KBM-7 (cell line): ENCODE measurements around the gene TMEM238.
"Not testable (repeated sequence)": the region's sequence is repeated elsewhere in the genome, so short reads cannot be mapped to it uniquely, and the experiment has no call there.

Experiments used
- DNase-seq: peaks from one replicate; pipeline ENCODE4 v3.0.0-alpha.2; 2015
- in situ Hi-C: fragments of 300-500 bp; cut with MboI; formaldehyde crosslinking; loops from 2 replicates; pipeline ENCODE4 v1.14.3; 2020; ENCODE audit warnings: low sequenced_read_pairs, low pct_unique_long_range_greater_than_20kb, mixed read lengths

The TMEM238 gene

DNA sequence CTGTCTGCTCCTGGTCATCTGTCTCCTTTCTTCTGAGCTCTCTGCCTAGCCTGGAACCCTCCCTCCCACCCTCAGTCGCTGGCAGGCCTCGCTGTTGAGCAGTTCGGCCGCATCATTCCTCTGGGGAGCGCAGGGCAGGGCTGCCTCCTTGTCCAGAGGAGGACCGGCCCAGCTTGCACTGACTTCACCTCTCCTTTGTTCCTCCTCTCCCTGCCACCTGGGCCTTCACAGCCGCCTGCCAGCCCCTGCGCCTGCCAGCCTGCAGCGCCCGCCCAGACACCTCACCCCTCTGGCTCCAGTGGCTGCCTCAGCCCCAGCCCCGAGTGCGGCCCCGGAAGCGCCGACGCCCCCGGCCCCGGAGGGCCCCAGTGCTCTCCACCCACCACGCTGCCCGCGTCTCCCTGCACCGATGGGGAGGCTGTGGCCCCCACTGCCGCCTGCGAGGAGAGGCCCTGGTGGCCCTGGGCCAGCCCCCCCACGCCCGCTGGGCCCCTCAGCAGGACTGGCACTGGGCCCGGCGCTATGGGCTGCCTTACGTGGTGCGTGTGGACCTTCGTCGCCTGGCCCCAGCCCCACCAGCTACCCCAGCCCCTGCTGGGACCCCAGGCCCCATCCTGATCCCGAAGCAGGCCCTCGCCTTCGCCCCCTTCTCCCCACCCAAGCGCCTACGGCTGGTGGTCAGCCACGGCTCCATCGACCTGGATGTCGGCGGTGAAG, 37.2 kb downstream of the TMEM238 start:
- DNase-seq: no peak
- in situ Hi-C loops: no loop called here

DNA sequence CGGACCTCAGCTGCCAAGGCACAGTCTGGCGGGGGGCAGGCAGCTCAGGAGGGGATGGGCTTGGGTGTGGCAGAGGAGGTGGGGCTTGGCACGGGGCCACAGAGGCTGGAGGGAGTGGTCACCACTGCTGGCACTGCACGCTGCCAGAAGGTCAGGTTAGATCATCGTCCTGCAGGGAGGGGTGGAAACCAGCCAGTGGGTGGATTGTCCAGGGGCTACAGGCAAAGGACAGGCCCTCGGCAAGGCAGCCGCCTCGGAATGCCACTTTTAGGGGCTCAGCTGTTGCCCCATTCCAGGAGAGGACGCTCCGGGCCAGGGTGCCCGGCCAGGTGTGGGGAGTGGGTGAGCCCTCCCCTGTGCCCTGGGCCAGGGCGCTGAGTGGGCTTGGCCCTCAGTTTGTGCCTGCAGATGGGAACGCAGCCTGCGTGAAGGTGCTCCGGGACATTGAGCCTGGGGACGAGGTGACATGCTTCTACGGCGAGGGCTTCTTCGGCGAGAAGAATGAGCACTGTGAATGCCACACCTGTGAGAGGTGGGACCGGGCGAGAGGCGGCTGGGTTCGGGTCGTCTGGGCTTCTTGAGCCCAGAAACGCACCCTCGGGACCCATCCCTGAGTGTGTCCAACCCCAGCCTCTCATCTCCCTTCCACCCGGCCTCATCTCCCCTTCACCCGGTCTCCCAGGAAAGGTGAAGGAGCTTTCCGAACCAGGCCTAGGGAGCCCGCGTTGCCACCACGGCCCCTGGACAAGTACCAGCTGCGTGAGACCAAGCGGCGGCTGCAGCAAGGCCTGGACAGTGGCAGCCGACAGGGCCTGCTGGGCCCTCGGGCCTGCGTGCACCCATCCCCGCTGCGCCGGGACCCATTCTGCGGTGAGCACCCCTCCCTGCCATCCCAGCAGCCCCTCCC, 38.0 kb downstream of the TMEM238 start:
- in situ Hi-C loops: no loop called here
- DNase-seq: no peak

DNA sequence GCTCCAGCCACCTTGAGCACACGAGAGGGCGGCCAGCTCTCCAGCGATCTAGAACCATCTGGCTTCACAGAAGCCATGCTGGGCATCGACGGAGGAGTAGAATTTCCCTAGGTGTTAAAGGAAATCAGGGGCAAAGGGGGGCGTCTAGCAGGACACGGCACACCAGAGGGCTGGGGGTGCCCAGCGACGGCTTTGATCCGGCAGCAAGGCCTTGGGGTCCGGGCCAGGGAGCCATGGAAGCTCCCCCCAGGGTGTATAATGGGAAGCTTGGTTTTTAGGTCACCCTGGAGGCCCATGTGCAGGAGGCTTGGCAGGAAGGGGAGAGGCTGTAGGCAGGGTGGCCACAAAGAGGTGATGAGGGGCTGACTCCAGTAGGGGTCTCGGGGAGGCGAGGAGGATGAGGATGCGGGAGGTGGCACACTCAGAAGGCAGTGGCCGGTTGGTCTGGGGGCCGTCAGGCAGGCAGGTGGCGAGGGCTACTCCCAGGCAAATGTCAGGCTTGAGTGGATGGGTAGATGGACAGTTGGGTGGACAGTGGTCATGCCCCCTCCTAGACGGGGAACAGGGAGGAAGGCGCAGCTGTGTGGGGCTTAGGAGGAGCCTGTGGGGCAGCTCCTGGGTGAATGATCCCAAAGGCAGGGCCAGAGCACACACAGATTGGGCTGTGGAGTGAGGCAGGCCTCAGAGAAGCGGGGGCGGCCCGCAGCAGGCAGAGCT, 38.8 kb downstream of the TMEM238 start:
- no peak for DNase-seq
- in situ Hi-C loops: no loop called here

DNA sequence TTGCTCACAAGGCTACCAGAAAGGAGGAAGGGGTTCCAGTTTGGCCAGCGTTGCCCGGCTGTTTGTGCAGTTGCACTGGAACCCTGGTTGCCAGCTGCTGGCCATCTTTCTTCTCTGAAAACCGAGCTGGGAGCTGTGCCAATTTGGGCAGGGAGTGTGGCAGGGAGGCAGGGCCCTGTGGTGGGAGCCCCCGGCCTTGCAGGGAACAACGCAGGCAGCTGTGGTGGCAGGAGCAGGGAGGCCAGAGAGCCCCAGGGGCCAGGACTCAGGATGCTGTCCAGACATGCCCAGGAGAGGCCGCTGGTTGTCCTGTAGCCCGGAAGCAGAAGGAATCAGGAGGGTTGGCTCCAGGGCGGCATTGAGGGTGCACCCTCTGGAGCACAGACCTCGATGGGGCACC, 39.6 kb downstream of the TMEM238 start:
- in situ Hi-C loops: no loop called here
- DNase-seq: no peak

DNA sequence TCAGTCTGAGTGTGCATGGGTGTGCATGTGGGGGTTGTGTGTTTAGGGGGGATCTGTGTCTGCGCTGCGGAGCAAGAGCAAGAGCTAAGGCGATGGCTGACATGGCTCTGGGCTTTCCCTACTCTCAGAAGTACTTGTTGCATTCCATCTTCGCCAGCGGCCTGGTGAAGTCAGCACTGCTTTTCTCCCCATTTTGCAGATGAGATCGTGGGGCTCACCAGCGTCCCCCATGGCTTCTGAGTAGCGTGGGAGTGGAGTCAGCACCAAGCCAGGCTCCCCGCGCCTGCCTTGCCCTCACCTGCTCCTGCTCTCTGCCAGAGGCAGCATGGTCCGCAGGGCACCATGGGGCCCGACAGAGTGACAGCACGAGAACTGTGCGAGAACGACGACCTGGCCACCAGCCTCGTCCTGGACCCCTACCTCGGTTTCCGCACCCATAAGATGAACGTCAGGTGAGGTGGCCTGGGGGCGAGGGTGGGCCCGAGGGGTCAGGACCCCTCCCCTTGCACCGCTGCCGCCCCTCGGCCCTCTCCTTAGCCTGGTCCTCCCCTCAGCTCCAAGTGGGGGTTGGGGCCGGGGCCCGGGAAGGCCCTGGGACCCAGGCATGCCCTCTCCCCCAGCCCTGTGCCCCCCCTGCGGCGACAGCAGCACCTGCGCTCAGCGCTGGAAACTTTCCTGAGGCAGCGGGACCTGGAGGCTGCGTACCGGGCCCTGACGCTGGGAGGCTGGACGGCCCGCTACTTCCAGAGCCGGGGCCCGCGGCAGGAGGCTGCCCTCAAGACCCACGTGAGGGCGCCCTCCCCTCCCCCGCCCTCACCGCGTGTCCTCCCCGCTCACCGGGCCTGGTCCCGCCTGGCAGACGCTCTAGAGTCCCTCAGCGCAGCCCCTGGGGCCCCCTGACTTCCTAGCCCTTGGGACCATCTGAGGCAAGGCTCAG, 42.2 kb downstream of the TMEM238 start:
- in situ Hi-C loops: no loop called here
- DNase-seq: no peak

DNA sequence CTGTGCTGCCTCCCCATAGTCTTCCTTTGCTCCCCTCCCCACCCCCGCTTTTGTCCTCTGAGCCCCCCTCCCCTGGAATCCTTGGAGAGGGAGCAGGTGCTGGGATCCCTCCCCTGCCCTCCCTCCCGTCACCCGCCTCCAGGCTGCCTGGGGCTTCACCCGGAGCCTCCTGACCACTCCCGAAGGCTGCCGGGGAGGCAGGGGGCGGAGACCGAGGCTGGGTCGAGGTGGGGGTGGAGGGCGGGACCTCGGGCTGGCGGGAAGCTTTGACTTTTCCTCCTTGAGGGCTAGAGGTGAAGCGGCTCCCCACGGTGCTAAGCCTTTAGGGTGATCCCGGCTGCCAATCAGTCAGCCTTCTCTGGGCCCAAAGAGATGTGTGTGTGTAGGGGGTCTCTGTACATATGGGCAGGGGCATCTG, 42.9 kb downstream of the TMEM238 start:
- in situ Hi-C loops: no loop called here
- DNase-seq: peak; percentile 35

DNA sequence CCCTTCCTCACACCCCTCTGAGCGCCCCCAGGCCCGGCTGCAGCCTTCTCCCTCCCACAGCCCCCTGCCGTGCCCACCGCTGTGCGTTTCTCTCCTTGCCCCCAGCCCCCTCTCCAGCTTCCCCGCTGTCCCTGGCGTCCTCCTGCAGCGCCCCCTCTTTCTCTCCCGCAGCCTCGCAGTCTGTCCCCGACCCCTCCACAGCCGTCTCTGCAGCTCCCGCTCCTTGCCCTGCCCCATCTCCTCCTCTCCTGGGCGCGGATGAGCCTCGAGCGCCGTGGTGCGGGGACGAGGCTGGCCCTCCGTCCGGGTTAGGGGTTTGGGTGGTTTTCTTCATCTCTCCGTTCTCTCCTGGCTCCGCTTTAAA, 43.3 kb downstream of the TMEM238 start:
- in situ Hi-C loops: no loop called here
- DNase-seq: peak; percentile 22

DNA sequence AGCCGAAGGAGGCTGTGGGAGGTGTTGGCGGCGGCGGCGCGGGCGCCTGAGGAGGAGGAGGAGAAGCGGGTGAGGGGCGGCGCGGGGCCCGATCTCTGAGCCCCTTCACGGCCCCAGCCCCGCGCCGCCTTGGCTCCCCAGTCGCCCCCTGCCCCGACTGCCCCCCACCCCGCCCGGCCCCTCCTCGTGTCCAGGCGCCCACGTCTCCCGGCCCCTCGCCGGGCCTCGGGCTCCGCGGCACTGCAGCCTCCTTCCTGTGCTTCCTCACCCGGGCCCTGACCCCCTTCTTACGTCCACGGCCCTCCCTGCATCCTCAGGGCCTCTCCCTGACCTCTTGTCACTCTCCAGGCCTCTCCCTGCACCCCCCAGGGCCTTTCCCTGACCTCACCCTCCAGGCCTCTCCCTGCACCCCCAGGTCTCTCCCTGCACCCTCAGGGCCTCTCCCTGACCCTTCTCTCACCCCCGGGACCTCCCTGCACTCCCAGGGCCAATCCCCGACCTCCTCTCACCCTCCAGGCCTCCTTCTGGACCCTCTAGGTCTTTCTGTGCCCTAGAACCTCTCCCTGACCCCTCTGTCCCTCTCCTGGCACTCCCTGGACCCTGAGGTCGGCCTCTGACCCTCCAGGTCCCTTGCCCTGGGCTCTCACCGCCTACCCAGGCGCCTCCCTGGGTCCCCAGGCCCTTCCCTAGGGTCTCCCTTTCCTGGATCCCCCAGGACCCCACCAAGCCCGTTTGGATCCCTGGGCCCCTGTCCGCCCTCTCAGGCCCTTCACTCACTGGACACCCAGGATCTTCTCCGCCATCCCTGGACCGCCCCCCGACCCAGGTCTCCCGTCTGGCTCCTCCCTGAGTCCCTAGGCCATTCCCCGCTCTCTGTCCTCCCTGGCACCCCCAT, 44.0 kb downstream of the TMEM238 start:
- in situ Hi-C loops: no loop called here
- peak; percentile 18 for DNase-seq

DNA sequence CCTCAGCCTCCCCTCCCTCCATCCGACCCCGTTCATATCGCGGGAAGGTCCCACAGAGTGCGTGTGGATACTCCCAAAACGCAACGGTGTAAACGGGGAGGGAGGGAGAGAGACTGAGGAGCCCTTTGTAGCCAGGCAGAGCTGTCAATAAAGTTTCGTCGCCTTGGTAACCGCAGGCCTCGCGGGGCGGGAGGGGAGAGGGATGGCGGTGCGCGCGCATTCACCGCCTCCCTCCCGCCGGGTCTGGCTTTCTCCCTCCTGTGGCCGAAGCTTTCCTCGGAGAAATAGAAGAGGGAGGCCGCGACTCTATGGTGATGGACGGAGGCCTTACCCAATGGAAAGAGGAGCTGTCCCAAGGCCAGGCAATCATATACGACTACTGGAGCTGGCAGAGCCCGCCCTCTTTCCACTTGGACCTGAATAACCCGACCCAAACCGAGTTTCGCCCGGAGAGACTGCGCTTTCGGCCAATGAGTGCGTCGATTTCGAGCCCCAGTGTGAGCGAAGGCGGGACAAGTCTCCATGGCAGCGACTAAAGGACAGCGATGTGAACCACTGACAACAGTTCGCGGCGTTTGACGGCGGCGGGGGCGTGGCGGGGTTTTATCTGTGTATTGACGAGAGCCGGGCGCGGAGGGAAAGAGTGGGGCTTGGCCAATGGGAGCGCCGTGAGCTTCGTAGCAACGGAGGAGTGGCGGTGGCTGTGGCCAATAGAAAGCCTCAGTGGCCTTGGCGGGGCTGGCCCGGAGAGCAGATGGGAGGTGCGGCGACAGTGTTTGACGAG, 44.8 kb downstream of the TMEM238 start, which contains the start of gene KMT5C:
Gene KMT5C, plus strand, starts transcription at position 772 of the 784 bp plus-strand sequence. CDS start 2,061 bp downstream, outside the sequence.
- in situ Hi-C loops: no loop called here
- peak; percentile 100 for DNase-seq

DNA sequence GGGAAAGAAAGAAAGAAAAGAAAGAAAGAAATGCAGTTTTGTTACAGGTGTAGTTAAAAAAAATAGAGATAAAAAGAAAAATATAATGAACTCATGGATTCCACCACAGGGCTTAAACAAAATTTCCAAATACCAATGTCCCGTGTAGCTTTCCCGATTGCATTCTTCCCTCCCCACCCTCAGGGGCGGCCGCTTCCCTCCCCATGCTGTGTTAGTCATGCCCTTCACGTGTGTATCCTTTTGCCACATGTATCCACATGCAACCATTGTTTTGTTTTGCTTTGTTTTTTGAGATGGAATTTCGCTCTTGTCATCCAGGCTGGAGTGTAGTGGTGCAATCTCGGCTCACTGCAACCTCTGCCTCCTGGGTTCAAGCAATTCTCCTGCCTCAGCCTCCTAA, 48.0 kb downstream of the TMEM238 start:
- DNase-seq: no peak
- in situ Hi-C loops: no loop called here

DNA sequence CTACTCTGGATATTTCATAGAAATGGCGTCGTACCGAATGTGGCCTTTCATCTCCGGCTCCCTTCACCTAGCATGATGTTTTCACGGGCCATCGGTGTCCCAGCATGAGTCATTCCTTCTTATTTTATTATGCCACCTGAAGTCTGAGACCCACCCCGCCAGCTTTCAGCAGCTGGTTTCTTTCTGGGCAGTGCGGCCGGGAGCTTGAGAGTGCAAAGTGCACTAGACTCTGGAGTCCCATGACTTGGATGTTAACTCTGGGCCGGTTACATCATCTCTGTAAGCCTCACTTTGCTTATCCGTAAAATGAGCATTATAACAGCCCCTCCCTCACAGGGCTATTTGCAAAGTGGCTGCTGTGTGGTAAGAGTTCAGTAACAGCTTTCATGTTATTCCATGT, 50.2 kb downstream of the TMEM238 start:
- no peak for DNase-seq
- in situ Hi-C loops: no loop called here

DNA sequence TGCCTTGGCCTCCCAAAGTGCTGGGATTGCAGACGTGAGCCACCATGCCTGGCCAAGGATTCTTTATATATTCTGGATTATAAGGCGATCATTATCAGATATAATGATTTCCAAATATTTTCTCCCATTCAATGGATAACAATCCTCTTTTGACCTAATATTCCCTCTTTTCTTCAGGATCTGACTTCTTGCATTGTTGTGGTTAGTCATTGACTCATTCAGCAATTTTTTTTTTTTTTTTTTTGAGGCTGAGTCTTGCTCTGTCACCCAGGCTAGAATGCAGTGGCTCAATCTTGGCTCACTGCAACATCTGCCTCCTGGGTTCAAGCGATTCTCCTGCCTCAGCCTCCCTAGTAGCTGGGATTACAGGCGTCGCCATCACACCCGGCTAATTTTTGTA, 54.3 kb downstream of the TMEM238 start:
- in situ Hi-C loops, DNase-seq: not testable (repeated sequence)
